GM21619 (cell line): ENCODE data around the gene AUH.

Source experiments
- ATAC-seq: cut with Tn5 transposase; IDR thresholded peaks from one replicate; pipeline ENCODE4 v1.9.1; 2021; ENCODE audit not compliant: unreplicated experiment

Gene AUH

GRCh38 chr9:91340395-91340967 is 21.2 kb downstream of the AUH start:
- no peak for ATAC-seq

GRCh38 chr9:91338681-91339080 is 23.0 kb downstream of the AUH start:
- no peak for ATAC-seq

DNA sequence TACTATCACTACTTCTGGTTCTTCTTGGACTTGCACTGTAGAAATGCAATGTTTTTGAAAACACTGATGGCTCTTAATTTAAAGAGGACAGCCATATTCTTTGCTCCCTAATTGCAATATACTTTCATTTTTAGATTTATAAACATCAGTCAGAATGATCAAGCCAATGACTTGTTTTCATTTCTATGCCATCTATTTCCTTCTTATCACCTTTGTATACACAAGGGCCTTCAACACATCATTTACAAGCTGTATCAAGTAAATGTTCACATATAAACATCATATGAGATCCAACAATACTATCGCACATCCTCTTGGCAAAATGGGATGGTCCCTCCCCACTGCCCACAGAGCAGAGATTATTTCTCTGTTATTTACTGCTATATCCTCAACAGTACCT is 24.9 kb downstream of the AUH start:
- ATAC-seq = no peak

DNA sequence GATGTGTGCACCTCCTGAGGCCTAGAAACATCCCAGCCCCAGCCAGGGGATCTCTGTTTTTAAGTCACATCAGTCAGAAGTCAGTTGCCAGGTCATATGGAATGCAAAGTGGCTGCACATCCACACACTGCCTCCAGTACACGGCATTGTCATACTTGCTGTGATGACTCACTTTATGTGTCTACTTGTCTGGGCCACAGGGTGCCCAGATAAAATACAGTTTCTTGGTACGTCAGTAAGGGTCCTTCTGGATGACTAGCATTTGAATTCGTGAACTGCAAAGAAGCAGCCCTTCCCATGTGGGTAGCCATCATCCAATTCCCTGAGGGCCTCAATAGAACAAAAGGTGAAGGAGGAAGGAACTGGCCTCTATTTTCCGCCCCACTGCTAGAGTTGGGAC is 27.7 kb downstream of the AUH start:
- no peak for ATAC-seq

DNA sequence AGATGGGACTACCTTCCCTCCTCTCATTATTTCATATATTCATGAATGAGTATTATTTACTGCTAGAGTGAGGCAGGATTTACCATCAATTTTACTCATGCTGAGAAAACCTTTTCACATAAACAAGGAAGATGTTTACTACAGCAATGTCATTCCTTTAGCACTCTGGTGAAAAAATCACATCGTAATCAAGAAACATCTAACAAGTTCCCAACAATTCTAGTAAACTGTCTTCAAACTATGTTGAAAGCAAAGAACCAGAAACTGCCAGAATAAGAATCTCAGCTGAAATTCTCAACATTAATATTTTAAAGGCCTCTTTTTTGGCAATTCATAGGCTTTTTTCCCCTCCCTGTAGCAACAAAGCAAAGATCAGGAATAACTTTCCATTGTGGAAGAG is 28.2 kb downstream of the AUH start:
- ATAC-seq = no peak

GRCh38 chr9:91332546-91333231 is 29.0 kb downstream of the AUH start:
- no peak for ATAC-seq

DNA sequence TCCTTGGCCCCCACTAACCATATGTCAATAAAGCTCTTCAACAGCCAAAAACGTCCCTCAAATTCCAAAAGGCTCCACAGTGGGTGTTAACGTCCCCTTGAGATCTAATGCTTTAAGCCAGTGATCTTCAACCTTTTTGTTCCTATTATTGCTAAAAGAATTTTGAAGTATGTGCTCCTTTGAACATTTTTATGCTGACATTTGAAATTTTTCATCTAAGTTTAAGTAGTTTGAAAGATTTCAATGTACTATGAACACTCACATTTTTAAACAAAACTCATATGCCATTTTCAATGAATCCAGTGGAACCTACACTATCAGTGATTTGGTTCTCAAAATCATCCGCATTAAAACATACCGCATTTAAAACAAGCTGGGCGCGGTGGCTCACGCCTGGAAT is 29.9 kb downstream of the AUH start:
- ATAC-seq = no peak

DNA sequence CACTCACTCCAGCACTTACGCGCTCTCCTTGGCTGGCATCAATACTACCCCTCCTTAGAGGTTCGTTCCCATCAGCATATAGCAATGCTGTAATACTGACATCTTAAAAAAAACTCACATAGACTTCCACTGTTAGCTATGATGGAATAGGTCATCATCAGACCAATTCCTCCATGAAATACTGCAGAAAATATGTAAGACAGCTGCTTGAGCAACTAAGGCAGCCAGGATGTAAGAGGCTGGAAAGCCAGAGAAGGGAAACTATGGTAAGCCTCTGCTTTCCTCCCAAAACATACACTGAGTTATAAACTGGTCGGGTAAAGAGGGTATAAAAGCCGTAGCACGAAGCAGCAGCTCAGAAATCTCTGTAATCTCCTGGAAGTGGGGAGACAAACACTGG is 33.5 kb downstream of the AUH start:
- no peak for ATAC-seq

- ATAC-seq = no peak
Observed at GRCh38 chr9:91321691-91322090, 40.0 kb downstream of the AUH start.

DNA sequence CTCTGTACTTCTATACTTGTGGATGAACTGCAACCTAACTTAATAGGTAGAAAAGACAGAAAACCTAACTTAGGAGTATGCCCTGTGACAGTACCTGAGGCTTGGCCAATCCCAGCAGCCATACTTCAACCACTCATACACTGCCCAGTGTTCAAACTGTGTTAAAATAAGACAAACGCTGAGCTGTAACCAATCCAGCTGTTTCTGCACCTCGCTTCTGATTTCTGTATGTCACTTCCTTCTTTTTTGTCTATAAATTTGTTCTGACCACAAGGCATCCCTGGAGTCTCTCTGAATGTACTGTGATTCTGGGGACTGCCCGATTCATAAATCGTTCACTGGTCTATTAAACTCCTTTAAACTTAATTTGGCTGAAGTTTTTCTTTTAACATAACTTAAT is 41.4 kb downstream of the AUH start:
- no peak for ATAC-seq

GRCh38 chr9:91316093-91316492 is 45.6 kb downstream of the AUH start:
- ATAC-seq = no peak

DNA sequence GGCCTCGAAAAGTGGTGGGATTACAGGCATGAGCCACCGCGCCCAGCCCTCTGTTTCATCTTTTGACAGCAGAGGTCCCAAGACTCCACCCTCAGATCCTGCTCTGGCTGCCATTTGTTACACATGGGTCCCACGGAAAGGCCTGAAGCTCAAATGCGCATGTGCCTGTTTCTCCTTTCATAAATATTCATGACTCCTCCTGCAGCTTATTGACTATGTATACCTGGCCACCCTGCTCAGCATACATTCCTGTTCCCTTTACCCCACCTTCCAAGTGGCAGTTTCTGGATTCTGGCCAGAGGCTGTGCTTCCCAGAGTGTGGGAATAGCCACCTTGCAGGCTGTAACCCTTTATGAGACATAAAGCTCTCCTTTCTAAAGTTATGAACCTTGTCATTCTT is 46.5 kb downstream of the AUH start:
- no peak for ATAC-seq

GRCh38 chr9:91312717-91313325 is 48.9 kb downstream of the AUH start:
- no peak for ATAC-seq

DNA sequence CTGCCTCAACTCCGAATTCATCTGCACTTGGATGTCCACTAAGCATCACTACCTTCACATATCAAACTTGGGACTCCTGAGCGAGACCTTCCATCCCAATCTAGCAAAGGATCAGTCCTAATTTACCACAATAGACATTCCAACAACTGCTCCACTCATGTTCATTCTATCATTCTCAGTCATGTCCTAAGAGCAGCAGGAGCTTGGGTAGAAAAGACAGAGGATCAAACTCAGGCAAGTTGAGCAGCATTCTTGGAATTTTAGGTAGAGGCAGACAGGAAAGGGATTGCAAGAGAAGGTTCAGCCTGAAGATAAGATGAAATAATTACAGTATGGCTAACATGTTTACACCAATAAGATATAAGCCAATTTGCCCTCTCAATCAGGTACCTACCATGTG is 51.7 kb downstream of the AUH start:
- ATAC-seq = no peak

GRCh38 chr9:91308191-91308590 is 53.5 kb downstream of the AUH start:
- no peak for ATAC-seq

GRCh38 chr9:91307279-91307678 is 54.4 kb downstream of the AUH start:
- ATAC-seq = no peak

- no peak for ATAC-seq
Observed at GRCh38 chr9:91306296-91306630, 55.5 kb downstream of the AUH start.

DNA sequence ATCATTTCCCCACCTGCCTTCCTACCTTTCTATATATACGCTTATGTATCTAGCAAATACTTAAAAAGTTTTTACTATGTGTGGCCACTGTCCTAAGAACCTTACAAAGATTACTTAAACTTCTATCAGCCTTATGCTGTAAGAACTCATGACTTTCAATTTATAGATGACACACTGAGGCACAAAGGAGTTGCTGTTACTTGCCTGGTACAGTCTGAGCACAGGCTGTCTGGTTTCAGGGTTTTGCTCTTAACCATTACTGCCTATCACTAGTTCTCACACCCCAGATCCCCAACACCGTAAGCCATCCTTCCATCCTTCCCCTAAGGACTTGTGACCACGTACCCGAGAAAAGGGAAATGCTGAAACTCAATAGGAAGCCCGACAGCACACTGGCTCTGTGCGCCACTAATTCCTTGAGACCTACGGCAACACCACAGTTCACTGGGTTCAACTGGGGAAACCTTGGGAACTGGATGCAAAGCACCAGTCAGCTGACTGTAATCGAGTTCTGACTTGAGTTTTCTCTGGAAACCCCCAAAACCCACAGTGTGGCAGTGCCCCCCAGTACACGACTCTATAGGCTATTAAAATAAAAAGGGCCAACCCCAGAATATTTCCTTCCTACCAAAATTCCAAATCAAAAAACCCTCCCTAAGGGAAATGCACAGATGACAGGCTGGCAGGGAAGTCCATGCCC is 56.0 kb downstream of the AUH start:
- ATAC-seq = no peak

DNA sequence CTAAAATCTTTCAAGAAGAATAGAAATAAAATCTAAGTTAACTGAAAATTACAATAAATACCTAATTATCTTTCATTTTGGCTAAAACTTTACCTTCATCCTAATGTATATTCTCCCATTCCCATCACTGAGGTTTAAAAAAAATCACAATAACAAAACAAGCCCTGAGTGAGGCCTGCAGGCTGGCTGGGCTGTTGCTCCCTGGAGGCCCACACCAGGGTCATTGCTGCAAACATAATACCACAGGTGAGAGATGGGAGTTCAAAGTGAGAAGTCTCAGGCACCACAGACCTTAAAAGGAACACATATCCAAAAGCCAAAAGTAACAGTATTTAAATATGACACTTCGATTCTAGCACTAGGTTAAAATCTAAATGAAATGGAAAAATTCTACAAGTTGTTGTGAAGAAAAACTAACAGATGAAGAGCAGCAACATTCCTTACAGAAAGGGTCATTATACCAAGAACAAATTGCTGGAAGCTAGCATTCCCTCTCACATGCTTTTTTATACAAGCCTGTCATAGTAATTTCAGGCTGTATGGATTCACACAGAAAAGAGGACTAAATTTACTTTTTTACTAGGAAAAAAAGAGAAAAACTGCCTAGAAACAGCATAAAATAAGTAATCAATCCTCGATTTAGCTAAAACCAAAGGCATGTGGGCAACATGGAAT is 57.8 kb downstream of the AUH start:
- no peak for ATAC-seq

DNA sequence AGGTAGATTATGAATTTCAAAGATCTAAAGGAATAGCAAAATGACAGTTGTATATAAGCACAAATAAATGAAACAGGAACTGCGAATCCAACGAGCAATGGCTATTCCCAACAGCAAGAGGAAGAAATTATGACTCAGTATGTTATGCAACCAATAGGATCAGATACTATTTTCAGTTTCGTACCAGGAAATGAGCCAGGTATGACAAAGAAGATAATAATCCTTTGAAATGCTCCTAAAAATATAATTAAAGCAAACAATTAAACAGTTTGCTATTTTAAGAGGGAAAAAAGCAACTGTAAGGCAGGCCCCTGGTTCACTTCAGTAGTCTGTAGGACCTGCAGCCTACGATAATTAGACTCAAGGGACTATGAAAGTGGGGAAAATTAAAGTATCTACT is 58.9 kb downstream of the AUH start:
- no peak for ATAC-seq

GRCh38 chr9:91301161-91301560 is 60.6 kb downstream of the AUH start:
- no peak for ATAC-seq

- ATAC-seq = no peak
Observed at GRCh38 chr9:91298311-91298710, 63.4 kb downstream of the AUH start.
